Gastrocnemius medialis (tissue), 4 donors: Measurements from ENCODE around the gene ATF2.

Source experiments
- CTCF ChIP-seq, 5 experiments: fragments of 450-650 bp in 3 of 5; fragments of 200-600 bp in 2 of 5; sonication (generic) in 2 of 5; IDR thresholded peaks in 4 of 5; conservative IDR thresholded peaks in 1 of 5; 1 replicate in 4 of 5; 2 replicates in 1 of 5; pipeline ENCODE4 v1.5.1; 2016 to 2019; ENCODE audit warnings: antibody characterized with exemption in 5 of 5, mild to moderate bottlenecking in 3 of 5, moderate library complexity in 3 of 5
- POLR2A ChIP-seq, 2 donors: fragments of 450-650 bp; IDR thresholded peaks; one replicate each; pipeline ENCODE4 v1.6.1; 2017; ENCODE audit warnings: antibody characterized with exemption in 2 of 2, mild to moderate bottlenecking in 2 of 2, moderate library complexity in 2 of 2

- no peak for TF ChIP-seq CTCF (IDR thresholded peaks at IDR 0.05 in 4 of 5, conservative IDR thresholded peaks at IDR 0.05 in 1 of 5)
- TF ChIP-seq POLR2A (IDR thresholded peaks at IDR 0.05): no peak
Observed at GRCh38 chr2:175048275-175048674, 119.7 kb downstream of the ATF2 start.
